KBM-7 (cell line): ENCODE data around the gene CUBN.
A peak's percentile ranks its signal among the peaks of the same experiment; 100 is the strongest.

Experiments
- DNase-seq: peaks from one replicate; pipeline ENCODE4 v3.0.0-alpha.2; 2015
- in situ Hi-C: fragments of 300-500 bp; cut with MboI; formaldehyde crosslinking; loops from 2 replicates; pipeline ENCODE4 v1.14.3; 2020; ENCODE audit warnings: low sequenced_read_pairs, low pct_unique_long_range_greater_than_20kb, mixed read lengths

The CUBN gene

GRCh38 chr10:17056781-17057428 lies 72.7 kb downstream of the CUBN start:
- in situ Hi-C loops: no loop called here
- no peak for DNase-seq

- in situ Hi-C loops: no loop called here
- no peak for DNase-seq
Observed at GRCh38 chr10:17053513-17053912, 76.1 kb downstream of the CUBN start.

GRCh38 chr10:17053061-17053460 lies 76.5 kb downstream of the CUBN start:
- no peak for DNase-seq
- in situ Hi-C loops: no loop called here

- no peak for DNase-seq
- in situ Hi-C loops: no loop called here
Observed at GRCh38 chr10:17051851-17052250, 77.8 kb downstream of the CUBN start.

GRCh38 chr10:17049195-17049594 lies 80.4 kb downstream of the CUBN start:
- in situ Hi-C loops: no loop called here

GRCh38 chr10:17047908-17048307 lies 81.7 kb downstream of the CUBN start:
- in situ Hi-C loops: no loop called here
- no peak for DNase-seq

More at GRCh38 chr10:17049195-17049594, 80.4 kb downstream of the CUBN start:
- DNase-seq: no peak

DNA sequence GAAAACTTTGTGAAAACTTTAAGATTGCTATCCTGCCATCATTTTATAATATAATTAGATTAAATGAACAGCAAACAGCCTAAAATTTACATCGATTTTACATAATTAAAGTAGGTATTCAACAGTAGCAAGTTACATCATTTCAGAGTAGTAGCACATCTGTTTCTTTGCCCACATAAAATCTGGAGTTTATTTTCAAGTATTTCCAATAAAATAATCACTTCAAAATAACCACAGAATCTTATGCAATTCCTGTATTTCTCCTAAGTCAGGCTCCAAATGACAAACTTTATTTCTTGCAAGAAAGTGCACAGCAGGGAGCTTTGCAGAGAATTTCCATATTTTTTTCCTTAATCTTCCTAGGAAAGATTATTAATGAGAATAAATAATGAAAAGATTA lies 82.6 kb downstream of the CUBN start:
- in situ Hi-C loops: no loop called here
- DNase-seq: no peak

DNA sequence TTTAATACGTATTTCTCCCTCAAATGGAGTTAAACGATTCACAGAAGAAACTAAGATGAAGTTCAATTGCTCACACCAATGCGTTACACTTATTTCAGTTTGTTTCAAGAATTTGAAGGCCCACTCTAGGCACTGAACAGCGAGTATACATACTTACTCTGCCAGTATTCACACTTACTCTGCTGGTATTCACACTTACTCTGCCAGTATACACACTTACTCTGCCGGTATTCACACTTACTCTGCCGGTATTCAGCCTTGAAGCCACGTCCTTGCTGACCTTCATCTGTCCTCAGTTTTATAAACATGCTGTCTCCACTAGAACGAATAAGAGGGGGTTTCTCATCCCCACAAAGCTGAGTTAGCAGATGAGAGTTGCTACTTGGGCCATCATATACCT lies 86.0 kb downstream of the CUBN start:
- in situ Hi-C loops: no loop called here
- DNase-seq: no peak

DNA sequence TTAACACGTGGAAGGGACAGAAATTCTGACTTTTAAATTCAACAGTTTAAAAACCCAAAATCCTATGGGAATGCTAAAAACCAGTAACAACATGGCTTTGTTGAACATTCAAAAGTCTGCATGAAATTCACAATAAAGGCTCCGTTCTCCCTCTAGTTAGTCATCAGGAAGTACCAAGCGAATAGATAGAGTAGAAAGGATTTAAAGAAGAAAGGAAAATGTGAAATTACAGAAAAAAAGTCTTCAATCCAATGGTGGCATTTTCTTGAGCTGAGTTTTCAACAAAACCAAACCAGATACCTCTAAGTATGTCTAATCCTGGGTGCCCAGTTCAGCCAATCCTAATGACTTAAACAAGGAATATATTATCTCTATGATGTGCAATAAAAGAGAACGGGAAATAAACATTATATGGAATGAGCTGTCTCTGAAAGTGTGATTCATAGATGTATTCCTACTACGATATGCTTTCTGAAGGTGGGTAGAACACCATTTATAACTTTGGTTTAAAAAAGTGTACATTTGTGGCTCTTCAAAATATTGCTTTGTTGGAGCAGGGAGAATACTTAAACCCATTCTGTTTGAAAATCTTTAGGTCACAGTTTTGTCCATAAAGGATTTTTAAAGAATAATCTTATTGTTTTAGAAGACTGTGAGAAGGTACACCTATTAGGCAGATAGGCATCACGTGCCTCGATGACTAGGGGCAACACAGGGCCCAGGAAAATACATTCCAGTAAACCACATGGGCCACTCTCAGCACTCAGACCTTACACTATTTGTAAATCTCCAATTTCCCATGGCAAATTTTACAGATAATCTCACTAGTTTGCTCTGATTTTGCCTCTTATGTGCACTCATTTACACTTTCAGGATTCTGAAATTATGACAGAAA lies 87.7 kb downstream of the CUBN start:
- in situ Hi-C loops: no loop called here
- no peak for DNase-seq

DNA sequence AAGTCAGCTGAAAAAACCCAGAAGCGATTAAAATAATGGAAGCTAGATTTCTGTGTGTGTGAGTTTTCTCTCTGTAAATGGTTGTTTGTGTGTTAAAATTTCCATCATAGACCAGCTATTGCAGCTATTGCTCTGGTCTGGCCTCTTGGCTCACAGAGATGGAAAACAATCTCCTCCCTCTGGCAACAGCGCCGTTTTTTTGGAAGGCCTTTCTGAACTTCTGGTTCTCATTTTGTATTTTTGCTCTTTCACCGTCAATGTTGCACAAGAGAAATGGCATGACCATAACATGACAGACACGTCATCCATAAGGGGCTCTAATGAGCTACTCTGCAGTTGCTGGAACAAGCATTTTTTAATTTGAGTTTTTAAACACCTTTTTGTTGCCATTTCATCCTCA lies 91.0 kb downstream of the CUBN start:
- in situ Hi-C loops: no loop called here
- no peak for DNase-seq

- in situ Hi-C loops: no loop called here
- peak; percentile 42 for DNase-seq
Observed at GRCh38 chr10:17037910-17038309, 91.7 kb downstream of the CUBN start.

- no peak for DNase-seq
- in situ Hi-C loops: no loop called here
Observed at GRCh38 chr10:17035446-17035845, 94.2 kb downstream of the CUBN start.

GRCh38 chr10:17033529-17034260 lies 95.9 kb downstream of the CUBN start:
- peak; percentile 38 for DNase-seq
- in situ Hi-C loops: no loop called here

DNA sequence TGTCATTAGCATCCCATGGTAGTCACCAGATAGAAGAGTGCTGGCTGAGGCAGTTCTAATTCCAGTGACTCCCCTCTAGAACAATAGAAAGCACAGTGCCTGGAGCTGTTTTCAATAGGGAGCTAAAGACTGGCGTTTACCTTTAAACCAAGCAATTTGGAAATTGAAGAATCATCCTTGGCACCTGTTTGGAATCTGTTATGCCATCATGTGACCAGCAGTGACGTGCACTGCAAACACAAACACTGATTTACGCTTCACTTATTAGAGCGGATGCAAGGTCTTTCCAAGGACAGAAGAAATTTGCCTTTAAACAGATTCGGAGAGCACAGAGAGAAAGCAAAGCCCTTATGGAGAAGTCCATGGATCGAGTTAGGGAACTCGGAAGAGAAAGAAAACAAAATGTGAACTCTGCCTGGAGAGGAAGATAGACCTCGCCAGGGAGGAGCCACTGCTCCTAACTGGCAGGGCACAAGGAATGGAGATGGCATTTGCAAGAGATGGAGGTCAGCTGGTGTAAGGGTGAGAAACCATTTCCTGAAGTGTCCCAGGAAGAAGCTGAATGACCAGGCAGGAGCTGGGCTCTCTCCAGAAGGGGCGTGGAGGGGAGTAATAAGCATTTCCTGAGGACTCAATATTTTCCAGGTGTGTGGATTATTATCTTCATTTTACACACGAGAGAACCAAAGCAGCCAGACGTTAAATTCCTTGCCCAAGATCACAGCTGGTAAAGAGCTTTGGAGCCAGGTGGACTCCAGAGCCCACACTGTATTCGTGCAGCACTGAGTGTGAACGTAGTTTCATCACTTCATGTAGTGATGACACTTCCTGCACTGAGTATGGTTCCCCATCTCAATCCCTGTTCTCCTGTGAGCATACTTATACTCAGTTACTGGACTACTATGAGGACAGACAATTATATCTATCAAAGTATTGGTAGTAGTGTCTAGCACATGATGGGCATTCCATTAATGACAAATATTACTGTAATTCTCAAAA lies 97.7 kb downstream of the CUBN start:
- DNase-seq: no peak
- in situ Hi-C loops: no loop called here

DNA sequence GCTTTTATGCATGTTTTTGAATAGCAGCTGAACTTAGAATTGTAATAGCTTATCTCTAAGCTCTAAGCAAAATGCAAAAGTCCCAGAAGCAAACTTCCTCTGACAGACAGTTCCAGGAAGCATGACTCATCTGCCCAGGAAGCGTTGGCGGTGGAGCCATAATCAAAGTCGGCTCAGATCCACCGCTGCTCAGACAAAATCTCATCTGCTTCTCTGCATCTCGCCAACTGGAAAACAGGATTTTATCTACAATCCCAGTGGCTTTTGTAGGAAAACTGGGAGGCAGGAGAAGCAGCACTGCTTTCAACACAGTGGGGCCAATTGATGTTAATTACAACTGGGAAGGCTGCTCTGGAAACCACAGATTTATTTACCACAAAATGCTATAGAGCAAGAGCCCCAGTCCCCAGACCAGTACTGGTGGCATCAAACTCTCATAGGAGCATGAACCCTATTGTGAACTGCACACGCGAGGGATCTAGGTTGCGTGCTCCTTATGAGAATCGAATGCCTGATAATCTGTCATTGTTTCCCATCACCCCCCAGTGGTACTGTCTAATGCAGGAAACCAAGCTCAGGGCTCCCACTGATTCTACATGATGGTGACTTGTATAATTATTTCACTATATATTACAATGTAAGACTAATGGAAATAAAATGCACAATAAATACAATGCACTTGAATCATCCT lies 99.9 kb downstream of the CUBN start:
- DNase-seq: peak; percentile 73
- in situ Hi-C loops: no loop called here

DNA sequence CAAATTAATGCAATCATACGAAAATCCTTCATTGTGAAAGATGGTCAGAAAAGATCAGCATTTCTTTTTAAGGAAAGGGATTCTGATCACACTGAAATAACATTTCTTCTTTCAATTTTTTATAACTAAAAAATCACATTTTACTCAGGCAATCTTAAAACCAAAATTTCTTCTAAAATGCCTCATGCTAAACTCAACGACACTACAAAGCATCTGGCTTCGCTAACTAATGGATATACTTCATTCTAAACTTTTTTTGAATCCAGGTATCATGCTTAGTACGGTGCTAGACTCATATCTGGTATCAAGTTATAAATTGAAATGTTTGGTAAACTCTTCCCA lies 100.4 kb downstream of the CUBN start:
- no peak for DNase-seq
- in situ Hi-C loops: no loop called here

DNA sequence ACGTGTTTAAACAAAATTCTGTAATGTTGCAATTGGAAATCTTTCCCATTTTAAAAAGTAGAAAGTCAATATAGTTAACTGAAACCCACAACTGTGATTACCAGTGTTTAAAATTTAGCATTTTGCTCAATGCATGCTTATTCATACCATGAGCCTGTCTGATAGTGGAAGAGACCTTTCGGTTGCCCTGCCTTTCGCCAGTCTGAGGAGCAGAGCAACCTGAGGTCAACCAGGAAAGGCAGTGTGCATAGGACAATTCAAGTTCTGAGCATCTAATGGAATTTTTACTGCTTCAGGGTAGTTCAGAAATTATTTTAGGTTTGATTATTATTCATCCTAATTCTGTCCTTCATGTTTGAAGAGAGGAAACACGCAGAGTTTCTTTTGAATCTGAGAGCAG lies 100.8 kb downstream of the CUBN start:
- no peak for DNase-seq
- in situ Hi-C loops: no loop called here

- DNase-seq: no peak
- in situ Hi-C loops: no loop called here
Observed at GRCh38 chr10:17026686-17027485, 102.7 kb downstream of the CUBN start.
